GM19239 (cell line): Measurements from ENCODE around the gene RASD1.
"Not testable (repeated sequence)": the region's sequence is repeated elsewhere in the genome, so short reads cannot be mapped to it uniquely, and the experiment has no call there.

Source experiments
- DNase-seq: peaks from one replicate; pipeline ENCODE4 v3.0.0; 2011; ENCODE audit warnings: low spot score; ENCODE audit not compliant: insufficient read length
- FAIRE-seq: peaks from 2 replicates; lab custom pipeline; 2011; peaks lifted over from hg19 to GRCh38; lab: Jason Lieb, UNC

Gene RASD1

GRCh38 chr17:17499402-17500145 is 3.4 kb upstream of the RASD1 start:
- FAIRE-seq (no peak), DNase-seq (no peak)

- no peak for DNase-seq
- no peak for FAIRE-seq
Measured at GRCh38 chr17:17498606-17499301, 2.6 kb upstream of the RASD1 start.

GRCh38 chr17:17497845-17498520 is 1.8 kb upstream of the RASD1 start:
- no peak for FAIRE-seq
- DNase-seq: no peak

GRCh38 chr17:17497065-17497844 is 1.1 kb upstream of the RASD1 start:
- no peak for FAIRE-seq
- no peak for DNase-seq

- FAIRE-seq: no peak
- DNase-seq: no peak
Measured at GRCh38 chr17:17495536-17496188, 533 bp downstream of the RASD1 start.

GRCh38 chr17:17494870-17495535 is 1.2 kb downstream of the RASD1 start:
- FAIRE-seq: no peak
- DNase-seq: no peak

- no peak for DNase-seq
- FAIRE-seq: no peak
Measured at GRCh38 chr17:17494499-17494869, 1.7 kb downstream of the RASD1 start.

GRCh38 chr17:17493986-17494466 is 2.2 kb downstream of the RASD1 start:
- DNase-seq (no peak), FAIRE-seq (no peak)

GRCh38 chr17:17493249-17493985 is 2.8 kb downstream of the RASD1 start:
- no peak for FAIRE-seq
- no peak for DNase-seq

- DNase-seq (no peak), FAIRE-seq (no peak)
Measured at GRCh38 chr17:17492571-17492970, 3.6 kb downstream of the RASD1 start.

GRCh38 chr17:17492085-17492484 is 4.1 kb downstream of the RASD1 start:
- no peak for DNase-seq
- FAIRE-seq: no peak

GRCh38 chr17:17491546-17491988 is 4.6 kb downstream of the RASD1 start:
- DNase-seq (no peak), FAIRE-seq (no peak)

GRCh38 chr17:17491031-17491471 is 5.1 kb downstream of the RASD1 start:
- FAIRE-seq (no peak), DNase-seq (no peak)

- DNase-seq: no peak
- FAIRE-seq: no peak
Measured at GRCh38 chr17:17487998-17488397, 8.2 kb downstream of the RASD1 start.

GRCh38 chr17:17486416-17486815 is 9.8 kb downstream of the RASD1 start:
- not testable (repeated sequence) for FAIRE-seq, DNase-seq

- FAIRE-seq: no peak
- no peak for DNase-seq
Measured at GRCh38 chr17:17485420-17485819, 10.8 kb downstream of the RASD1 start.

- DNase-seq (no peak), FAIRE-seq (no peak)
Measured at GRCh38 chr17:17484451-17484899, 11.7 kb downstream of the RASD1 start.

- FAIRE-seq (no peak), DNase-seq (no peak)
Measured at GRCh38 chr17:17481860-17482259, 14.3 kb downstream of the RASD1 start.
